HG03521 (cell line): ENCODE measurements around the gene LUZP1.
A peak's percentile ranks its signal among the peaks of the same experiment; 100 is the strongest.
"Not testable (repeated sequence)": the region's sequence is repeated elsewhere in the genome, so short reads cannot be mapped to it uniquely, and the experiment has no call there.

Experiments used
- ATAC-seq: cut with Tn5 transposase; IDR thresholded peaks from one replicate; pipeline ENCODE4 v1.9.1; 2021; ENCODE audit warnings: mild to moderate bottlenecking, moderate library complexity; ENCODE audit not compliant: unreplicated experiment

The LUZP1 gene

GRCh38 chr1:23188936-23189452 lies 20.3 kb upstream of the LUZP1 start:
- not testable (repeated sequence) for ATAC-seq

GRCh38 chr1:23188434-23188884 lies 19.8 kb upstream of the LUZP1 start:
- no peak for ATAC-seq

GRCh38 chr1:23187637-23188036 lies 19.0 kb upstream of the LUZP1 start:
- no peak for ATAC-seq

- ATAC-seq, result no peak
These were observed 16.7 kb upstream of the LUZP1 start for GRCh38 chr1:23185381-23185780.

GRCh38 chr1:23184212-23184934 lies 15.7 kb upstream of the LUZP1 start:
- ATAC-seq, result no peak

GRCh38 chr1:23179862-23180261 lies 11.2 kb upstream of the LUZP1 start:
- ATAC-seq, result no peak

GRCh38 chr1:23178950-23179349 lies 10.3 kb upstream of the LUZP1 start:
- ATAC-seq, result no peak

GRCh38 chr1:23178414-23178813 lies 9.8 kb upstream of the LUZP1 start:
- ATAC-seq, result no peak

GRCh38 chr1:23177438-23178380 lies 9.1 kb upstream of the LUZP1 start:
- peak; percentile 61 for ATAC-seq

GRCh38 chr1:23177031-23177430 lies 8.4 kb upstream of the LUZP1 start:
- ATAC-seq, result no peak

GRCh38 chr1:23174426-23175110 lies 5.9 kb upstream of the LUZP1 start:
- no peak for ATAC-seq

- ATAC-seq, result no peak
These were observed 2.6 kb upstream of the LUZP1 start for GRCh38 chr1:23171181-23171755.

GRCh38 chr1:23169727-23170335 lies 1.2 kb upstream of the LUZP1 start:
- ATAC-seq, result no peak

- no peak for ATAC-seq
These were observed 529 bp upstream of the LUZP1 start for GRCh38 chr1:23169195-23169575.

GRCh38 chr1:23168079-23168444 lies 594 bp downstream of the LUZP1 start:
- ATAC-seq, result no peak

- ATAC-seq, result no peak
These were observed 1.1 kb downstream of the LUZP1 start for GRCh38 chr1:23167353-23168078.

- no peak for ATAC-seq
These were observed 1.8 kb downstream of the LUZP1 start for GRCh38 chr1:23166854-23167253.

- no peak for ATAC-seq
These were observed 5.3 kb downstream of the LUZP1 start for GRCh38 chr1:23163395-23163794.

- no peak for ATAC-seq
These were observed 8.4 kb downstream of the LUZP1 start for GRCh38 chr1:23159963-23160877.
